Peyer's patch (tissue), 4 donors: ENCODE results near the gene ACAA2. TPM values are rescaled to one million over a fixed set of nuclear protein-coding genes. Genes with fewer than 3 reads are reported as not detected.

Experiments used
- DNase-seq, 3 donors: peaks; one replicate each; pipeline ENCODE4 v3.0.0-alpha.2; 2017 to 2019
- H3K27ac ChIP-seq, 4 donors: fragments of 200-600 bp; sonication (generic); one replicate each; pipeline ENCODE4 v1.5.1; 2016 to 2019
- H3K27me3 ChIP-seq, 2 donors: fragments of 200-600 bp; sonication (generic); one replicate each; pipeline ENCODE4 v1.5.1; 2019
- H3K36me3 ChIP-seq, 3 donors: fragments of 200-600 bp; sonication (generic); one replicate each; pipeline ENCODE4 v1.5.1; 2016 to 2019
- H3K4me1 ChIP-seq, 4 donors: fragments of 200-600 bp; sonication (generic); one replicate each; pipeline ENCODE4 v1.5.1; 2016 to 2019
- H3K4me3 ChIP-seq, 4 donors: fragments of 200-600 bp; sonication (generic); 1 replicate in 3 of 4; 2 replicates in 1 of 4; pipeline ENCODE4 v1.5.1; 2016 to 2019; ENCODE audit warnings: mild to moderate bottlenecking in 1 of 4
- H3K9me3 ChIP-seq, 4 donors: fragments of 200-600 bp; sonication (generic); one replicate each; pipeline ENCODE4 v1.5.1; 2016 to 2019; ENCODE audit warnings: mild to moderate bottlenecking in 1 of 4
- CTCF ChIP-seq, 6 experiments: fragments of 450-650 bp in 4 of 6; fragments of 200-600 bp in 2 of 6; sonication (generic) in 1 of 6; IDR thresholded peaks; one replicate each; pipeline ENCODE4 v1.5.1; 2017 to 2019; ENCODE audit warnings: antibody characterized with exemption in 6 of 6, mild to moderate bottlenecking in 3 of 6, moderate library complexity in 1 of 6
- POLR2A ChIP-seq, 2 donors: fragments of 450-650 bp; IDR thresholded peaks; one replicate each; pipeline ENCODE4 v1.5.1; 2017; ENCODE audit warnings: antibody characterized with exemption in 2 of 2, mild to moderate bottlenecking in 2 of 2, moderate library complexity in 2 of 2
- total RNA-seq, 4 donors: library from RNA; depleted of rRNA; stranded (reverse); fragments of >200 nt; gene quantifications; one replicate each; pipeline ENCODE4 v1.1.0, GENCODE V29; 2016

ACAA2 gene
- total RNA-seq, 4 donors from 2014 or later, result 97.4 to 257 (median 143) TPM

- TF ChIP-seq POLR2A (IDR thresholded peaks at IDR 0.05) (no peak), CTCF (IDR thresholded peaks at IDR 0.05) (no peak)
- Histone ChIP-seq H3K27me3 (no peaks in the 10 kb centered on the region), H3K4me3 (peak overlapping the region in 2 of 4 donors; percentile 46 to 48), H3K36me3 (peaks cover 0 to 32% (median 0%) of the 10 kb centered on the region in 3 donors), H3K4me1 (peaks cover 0 to 18% (median 0%) of the 10 kb centered on the region in 4 donors), H3K9me3 (no peaks in the 10 kb centered on the region), H3K27ac (peak overlapping the region in 1 of 4 donors; percentile 90)
- DNase-seq, result no peak
Observed at GRCh38 chr18:49848115-49848514, 34.8 kb upstream of the ACAA2 start.

DNA sequence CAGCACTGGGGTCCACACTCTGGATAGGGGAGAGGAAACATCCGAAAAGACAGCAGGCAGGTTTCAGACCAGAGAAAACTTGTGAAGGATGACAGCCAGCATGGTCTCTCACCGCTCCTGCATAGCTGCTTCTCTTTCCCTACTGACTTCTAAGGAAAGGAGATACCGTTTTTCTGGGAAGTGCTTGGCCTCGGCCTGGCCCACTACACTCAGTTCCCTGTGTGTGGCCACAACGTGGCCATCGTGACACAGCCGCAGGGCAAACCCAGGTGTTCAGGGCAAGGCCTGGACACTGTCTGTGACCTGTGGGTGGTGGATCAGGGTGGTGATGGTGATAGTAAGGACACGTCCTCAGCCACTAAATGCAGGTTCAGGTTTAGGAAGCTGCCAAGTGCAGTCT, 34.2 kb upstream of the ACAA2 start:
- Histone ChIP-seq H3K36me3 (peaks cover 0 to 36% (median 0%) of the 10 kb centered on the region in 3 donors), H3K4me3 (peak overlapping the region in 1 of 4 donors; percentile 48), H3K4me1 (peaks cover 0 to 18% (median 0%) of the 10 kb centered on the region in 4 donors), H3K9me3 (no peaks in the 10 kb centered on the region), H3K27me3 (no peaks in the 10 kb centered on the region), H3K27ac (no peak overlapping the region)
- DNase-seq, result no peak
- TF ChIP-seq CTCF (IDR thresholded peaks at IDR 0.05), result no peak
- no peak for TF ChIP-seq POLR2A (IDR thresholded peaks at IDR 0.05)

DNA sequence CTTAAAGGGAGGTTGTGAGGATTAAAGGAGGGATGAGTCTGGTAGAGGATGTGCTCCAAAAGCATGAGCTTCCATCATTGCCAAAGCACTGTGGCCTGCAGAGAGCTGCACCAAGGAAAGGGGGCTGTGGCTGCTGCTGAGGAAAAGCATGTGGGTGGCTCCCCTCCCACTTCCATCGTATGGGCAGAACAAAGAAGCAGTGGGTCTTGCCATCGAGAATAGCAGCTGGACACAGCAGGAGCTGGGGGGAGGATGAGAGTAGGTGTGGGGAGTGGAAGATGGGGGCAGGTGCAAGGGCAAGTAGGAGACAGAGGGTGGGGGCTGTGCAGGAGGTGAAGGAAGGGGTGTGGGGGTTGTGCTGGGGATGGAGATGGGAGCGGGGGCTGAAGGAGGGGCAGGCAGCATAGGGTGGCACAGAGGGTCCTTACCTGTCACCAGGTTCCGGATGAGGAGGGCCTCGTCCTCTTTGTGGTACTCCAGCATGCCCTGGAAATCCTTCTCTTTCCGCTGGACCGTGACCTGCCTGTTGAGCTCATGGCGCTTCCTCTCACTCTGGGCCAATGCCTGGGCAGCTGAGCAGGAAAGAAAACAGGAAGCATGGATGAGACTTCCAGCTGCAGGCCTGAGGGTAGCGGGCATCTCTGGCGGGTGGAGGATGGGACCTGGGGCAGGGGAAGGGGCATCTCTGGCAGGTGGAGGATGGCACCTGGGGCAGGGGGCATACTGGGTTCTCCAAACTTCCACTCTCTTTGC, 33.6 kb upstream of the ACAA2 start:
- no peak for DNase-seq
- H3K4me3 ChIP-seq, result peak overlapping the region in 1 of 4 donors; percentile 48
- TF ChIP-seq CTCF (IDR thresholded peaks at IDR 0.05), result no peak
- no peak for TF ChIP-seq POLR2A (IDR thresholded peaks at IDR 0.05)
- H3K27ac ChIP-seq, result no peak overlapping the region
- H3K4me1 ChIP-seq, result peaks cover 0 to 18% (median 0%) of the 10 kb centered on the region in 4 donors
- no peaks in the 10 kb centered on the region for H3K27me3 ChIP-seq
- H3K36me3 ChIP-seq, result peaks cover 0 to 42% (median 0%) of the 10 kb centered on the region in 3 donors
- H3K9me3 ChIP-seq, result no peaks in the 10 kb centered on the region

DNA sequence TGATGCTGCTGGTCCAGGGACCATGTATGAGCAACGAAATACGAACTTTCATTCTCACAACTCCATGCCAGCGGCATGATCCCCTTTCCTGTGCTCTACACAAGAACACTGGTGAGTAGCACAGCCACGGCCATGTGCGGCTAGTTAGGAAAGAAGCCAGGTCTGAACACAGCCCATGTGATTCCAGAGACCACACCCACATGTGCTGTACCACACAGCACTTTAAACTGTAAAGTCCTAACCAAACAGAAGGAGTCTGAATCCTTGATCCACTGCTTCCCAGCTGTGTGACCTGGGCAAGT, 33.0 kb upstream of the ACAA2 start:
- H3K27me3 ChIP-seq, result no peaks in the 10 kb centered on the region
- H3K4me3 ChIP-seq, result no peak overlapping the region
- no peak overlapping the region for H3K27ac ChIP-seq
- TF ChIP-seq CTCF (IDR thresholded peaks at IDR 0.05) (no peak), POLR2A (IDR thresholded peaks at IDR 0.05) (no peak)
- H3K36me3 ChIP-seq, result peaks cover 0 to 45% (median 0%) of the 10 kb centered on the region in 3 donors
- DNase-seq, result no peak
- no peaks in the 10 kb centered on the region for H3K9me3 ChIP-seq
- peaks cover 0 to 18% (median 0%) of the 10 kb centered on the region in 4 donors for H3K4me1 ChIP-seq

GRCh38 chr18:49845629-49846360, 32.5 kb upstream of the ACAA2 start:
- DNase-seq, result no peak
- no peaks in the 10 kb centered on the region for H3K9me3 ChIP-seq
- no peaks in the 10 kb centered on the region for H3K27me3 ChIP-seq
- H3K4me3 ChIP-seq, result no peak overlapping the region
- no peak for TF ChIP-seq CTCF (IDR thresholded peaks at IDR 0.05)
- TF ChIP-seq POLR2A (IDR thresholded peaks at IDR 0.05), result no peak
- H3K36me3 ChIP-seq, result peaks cover 0 to 51% (median 0%) of the 10 kb centered on the region in 3 donors
- H3K4me1 ChIP-seq, result peaks cover 0 to 18% (median 0%) of the 10 kb centered on the region in 4 donors
- no peak overlapping the region for H3K27ac ChIP-seq
